HCT116 (cell line): Measurements from ENCODE around the gene LDAH. TPM values are rescaled to one million over a fixed set of nuclear protein-coding genes. Genes with fewer than 3 reads are reported as not detected.

Experiments
- ATAC-seq: fragments of 200-7000 bp; cut with Tn5 transposase; 2 replicates; pipeline ENCODE4 v1.9.1; 2020; ENCODE audit warnings: mild to moderate bottlenecking, moderate library complexity
- BruUV-seq: library from RNA; stranded (reverse); fragments of 400-500 nt; replicated peaks from 2 replicates; lab custom pipeline; 2021; lab: Mats Ljungman, UMichigan
- CTCF ChIA-PET: fragments of 300-600 bp; sonication (Branson Sonifier 250); formaldehyde crosslinking; loops from one replicate; lab custom pipeline; 2021; ENCODE audit warnings: antibody characterized with exemption; lab: Charles Lee
- POLR2A ChIA-PET: fragments of 300-600, 350-600 bp; sonication (Branson Sonifier 250); formaldehyde crosslinking; loops from one replicate; lab custom pipeline; 2021; ENCODE audit warnings: antibody characterized with exemption; lab: Charles Lee
- RAD21 ChIA-PET, 2 experiments: fragments of 300-600 bp; sonication (Branson Sonifier 250); formaldehyde crosslinking; loops; one replicate each; lab custom pipeline; 2023; ENCODE audit warnings: low total read pairs in 2 of 2; ENCODE audit not compliant: uncharacterized antibody in 2 of 2, unreplicated experiment in 2 of 2, low non-redundant PET in 1 of 2; lab: Charles Lee
- DNase-seq: peaks from one replicate; pipeline ENCODE4 v3.0.0-alpha.2; 2010; ENCODE audit warnings: low read depth, low spot score
- H2AFZ ChIP-seq: fragments of 200-600 bp; shearing (Covaris generic), sonication (generic); 2 replicates; pipeline ENCODE4 v1.6.1; 2017; ENCODE audit warnings: low read depth, mixed run types, mixed read lengths, antibody characterized with exemption, low read length; ENCODE audit not compliant: poor library complexity, severe bottlenecking
- H3K27ac ChIP-seq: 2 replicates; pipeline ENCODE4 v1.5.1; 2012; ENCODE audit warnings: low read depth, low read length
- H3K27me3 ChIP-seq: fragments of 200-600 bp; sonication (generic); 2 replicates; pipeline ENCODE4 v1.6.1; 2016; ENCODE audit warnings: mixed run types, low read length, mixed read lengths; ENCODE audit not compliant: insufficient read depth
- H3K36me3 ChIP-seq, 2 experiments: fragments of 200-500 bp in 1 of 2; fragments of 200-600 bp in 1 of 2; sonication (Bioruptor generic) in 1 of 2; sonication (generic) in 1 of 2; 2 replicates each; pipeline versions ENCODE4 v1.5.1 to v1.6.1; 2014 to 2016; ENCODE audit warnings: low read length in 2 of 2, inconsistent platforms in 1 of 2, mixed read lengths in 1 of 2, mixed run types in 1 of 2; ENCODE audit not compliant: insufficient read depth in 2 of 2, control insufficient read depth in 1 of 2
- H3K4me1 ChIP-seq, 2 experiments: fragments of 200-600 bp in 1 of 2; sonication (generic) in 1 of 2; 2 replicates each; pipeline versions ENCODE4 v1.5.1 to v1.6.1; 2012 to 2017; ENCODE audit warnings: low read length in 2 of 2, inconsistent platforms in 1 of 2, mild to moderate bottlenecking in 1 of 2, mixed read lengths in 1 of 2, mixed run types in 1 of 2, moderate library complexity in 1 of 2; ENCODE audit not compliant: insufficient read depth in 2 of 2, control insufficient read depth in 1 of 2
- H3K4me2 ChIP-seq: fragments of 200-600 bp; sonication (generic); 2 replicates; pipeline ENCODE4 v1.6.1; 2017; ENCODE audit warnings: mixed run types, low read length, mixed read lengths
- H3K4me3 ChIP-seq, 2 experiments: fragments of 200-600 bp in 1 of 2; sonication (generic) in 1 of 2; replicated peaks in 1 of 2; 2 replicates each; pipeline ENCODE4 v1.5.1; 2011 to 2016; ENCODE audit warnings: low read length in 2 of 2, control low read depth in 1 of 2, low read depth in 1 of 2, mild to moderate bottlenecking in 1 of 2, mixed read lengths in 1 of 2, mixed run types in 1 of 2
- H3K79me2 ChIP-seq: fragments of 200-600 bp; sonication (generic); 2 replicates; pipeline ENCODE4 v1.6.1; 2017; ENCODE audit warnings: mild to moderate bottlenecking, mixed run types, low read length, moderate library complexity, mixed read lengths; ENCODE audit not compliant: insufficient read depth
- H3K9ac ChIP-seq: fragments of 200-600 bp; sonication (generic); 2 replicates; pipeline ENCODE4 v1.6.1; 2016; ENCODE audit warnings: low read length, mixed read lengths
- H3K9me2 ChIP-seq: fragments of 200-600 bp; sonication (generic), shearing (Covaris generic); 2 replicates; pipeline ENCODE4 v1.6.1; 2017; ENCODE audit warnings: mixed run types, mild to moderate bottlenecking, moderate library complexity; ENCODE audit not compliant: insufficient read depth
- H3K9me3 ChIP-seq, 2 experiments: fragments of 200-500 bp in 1 of 2; fragments of 200-600 bp in 1 of 2; sonication (Bioruptor generic) in 1 of 2; sonication (generic) in 1 of 2; 2 replicates each; pipeline ENCODE4 v1.6.1; 2014 to 2017; ENCODE audit warnings: low read length in 2 of 2, mixed read lengths in 2 of 2, inconsistent platforms in 1 of 2, low read depth in 1 of 2, mild to moderate bottlenecking in 1 of 2, mixed run types in 1 of 2, moderate library complexity in 1 of 2; ENCODE audit not compliant: control insufficient read depth in 1 of 2, insufficient read depth in 1 of 2
- H4K20me1 ChIP-seq: fragments of 200-600 bp; sonication (generic), shearing (Covaris generic); 2 replicates; pipeline ENCODE4 v1.6.1; 2017; ENCODE audit warnings: mixed run types, mild to moderate bottlenecking, moderate library complexity; ENCODE audit not compliant: insufficient read depth
- ATF3 ChIP-seq: IDR thresholded peaks from 2 replicates; pipeline ENCODE4 v1.6.1; 2012
- CTCF ChIP-seq, 3 experiments: fragments of 200-600 bp in 1 of 3; sonication (generic) in 1 of 3; IDR thresholded peaks in 2 of 3; conservative IDR thresholded peaks in 1 of 3; 2 replicates each; pipeline ENCODE4 v1.5.1; 2012 to 2017; ENCODE audit warnings: low read depth in 2 of 3, low read length in 2 of 3, antibody characterized with exemption in 1 of 3, borderline replicate concordance in 1 of 3, control low read depth in 1 of 3, mild to moderate bottlenecking in 1 of 3, mixed read lengths in 1 of 3, mixed run types in 1 of 3, moderate library complexity in 1 of 3; ENCODE audit not compliant: insufficient read depth in 1 of 3
- ELF1 ChIP-seq: IDR thresholded peaks from 2 replicates; pipeline ENCODE4 v1.6.1; 2012; ENCODE audit warnings: low read depth, borderline replicate concordance
- EZH2 ChIP-seq: fragments of 200-600 bp; sonication (generic); IDR thresholded peaks from 2 replicates; pipeline ENCODE4 v1.6.1; 2017; ENCODE audit warnings: antibody characterized with exemption, mixed run types
- EZH2phosphoT487 ChIP-seq: fragments of 200-600 bp; IDR thresholded peaks from 2 replicates; pipeline ENCODE4 v1.6.1; 2018; ENCODE audit warnings: antibody characterized with exemption, borderline replicate concordance
- MAX ChIP-seq: IDR thresholded peaks from 2 replicates; pipeline ENCODE4 v1.6.1; 2012
- REST ChIP-seq: IDR thresholded peaks from 2 replicates; pipeline ENCODE4 v1.6.1; 2012; ENCODE audit warnings: low read depth
- SP1 ChIP-seq: IDR thresholded peaks from 2 replicates; pipeline ENCODE4 v1.6.1; 2012; ENCODE audit warnings: low read depth
- TCF7L2 ChIP-seq: IDR thresholded peaks from 2 replicates; pipeline ENCODE4 v1.7.0; 2011; ENCODE audit warnings: borderline replicate concordance, inconsistent platforms; ENCODE audit not compliant: insufficient read depth, insufficient read length; ENCODE audit errors: extremely low read depth
- intact Hi-C: fragments of 100-400 bp; cut with micrococcal nuclease; formaldehyde crosslinking; loops from 2 replicates; pipeline ENCODE4 v1.10.0; 2022
- total RNA-seq: library from RNA; stranded (reverse); gene quantifications from one replicate; pipeline ENCODE4 v1.2.1, GENCODE V29; 2021; ENCODE audit not compliant: unreplicated experiment

The LDAH gene
- total RNA-seq, 1 experiment from 2014 or later = 25.7 TPM

GRCh38 chr2:20645301-20645701 lies 177.6 kb downstream of the LDAH start:
- no TSS peak for BruUV-seq
- no peak for DNase-seq
- no peak overlapping the region for H3K9ac ChIP-seq
- H3K9me3 ChIP-seq = no peaks in the 10 kb centered on the region
- H4K20me1 ChIP-seq = no peaks in the 10 kb centered on the region
- H3K4me1 ChIP-seq = peaks cover 0 to 9% of the 10 kb centered on the region in 2 experiments; a peak in 3 of 4 replicates
- ChIA-PET RAD21 (no interaction called here), POLR2A (no interaction called here), CTCF (no interaction called here)
- TF ChIP-seq ATF3 = no peak
- no peak overlapping the region for H3K4me2 ChIP-seq
- H3K27ac ChIP-seq = no peak overlapping the region
- H3K36me3 ChIP-seq = peaks cover 0 to 3% of the 10 kb centered on the region in 2 experiments; a peak in 1 of 4 replicates
- no peak overlapping the region for H3K4me3 ChIP-seq
- H2AFZ ChIP-seq = no peak overlapping the region
- no peaks in the 10 kb centered on the region for H3K9me2 ChIP-seq
- no peak for ATAC-seq
- intact Hi-C loops = no loop called here
- no peaks in the 10 kb centered on the region for H3K27me3 ChIP-seq
- no peaks in the 10 kb centered on the region for H3K79me2 ChIP-seq

- Histone ChIP-seq H3K27ac (no peak overlapping the region), H3K9me3 (no peaks in the 10 kb centered on the region), H3K36me3 (peaks cover 0 to 3% of the 10 kb centered on the region in 2 experiments; a peak in 1 of 4 replicates), H3K79me2 (no peaks in the 10 kb centered on the region), H3K4me1 (no peaks in the 10 kb centered on the region; a peak in 1 of 4 replicates), H4K20me1 (no peaks in the 10 kb centered on the region), H3K4me3 (no peak overlapping the region), H3K27me3 (no peaks in the 10 kb centered on the region), H2AFZ (no peak overlapping the region), H3K9ac (no peak overlapping the region), H3K9me2 (no peaks in the 10 kb centered on the region), H3K4me2 (no peak overlapping the region)
- CTCF ChIA-PET = interaction anchor here (0.7 to 3.3 kb wide), 8 partner anchors 192 to 318 kb away, joined by 3 to 25 read pairs (median 10); partner anchors contain the start of gene RHOB
- TF ChIP-seq ELF1 = no peak
- TF ChIP-seq MAX = no peak
- no peak for TF ChIP-seq TCF7L2
- TF ChIP-seq CTCF (IDR thresholded peaks at IDR 0.05 in 2 of 3, conservative IDR thresholded peaks at IDR 0.05 in 1 of 3; ENCODE audit: borderline replicate concordance in 1 of 3, insufficient read depth in 1 of 3, low read depth in 2 of 3, low read length in 2 of 3) = no peak
- TF ChIP-seq EZH2 = no peak
- no peak for TF ChIP-seq EZH2phosphoT487
- no peak for TF ChIP-seq SP1
- no peak for TF ChIP-seq REST
- DNase-seq (no peak), ATAC-seq (no peak)
- intact Hi-C loops = loop anchor here (5.0 kb wide), 1 partner anchor 687 kb away; no protein-coding TSS in a partner anchor
- RAD21 ChIA-PET = interaction anchor here in 1 of 2 experiments (1.6 kb wide), 1 partner anchor 232 kb away, joined by 7 read pairs; no protein-coding TSS in a partner anchor
- POLR2A ChIA-PET = interaction anchor here (2.9 kb wide), 1 partner anchor 197 kb away, joined by 19 read pairs; the partner anchor contains the start of gene RHOB
- no TSS peak for BruUV-seq
Measured at GRCh38 chr2:20643826-20644225, 179.1 kb downstream of the LDAH start.
